Testis (tissue), 5 donors: ENCODE measurements around the gene ILKAP. TPM values are rescaled to one million over a fixed set of nuclear protein-coding genes. Genes with fewer than 3 reads are reported as not detected.

Experiments used
- DNase-seq: peaks from one replicate; pipeline ENCODE4 v3.0.0-alpha.2; 2019
- H3K27ac ChIP-seq, 2 donors: fragments of 200-600 bp; sonication (generic); one replicate each; pipeline ENCODE4 v1.5.1; 2019
- H3K27me3 ChIP-seq: fragments of 200-600 bp; sonication (generic); one replicate; pipeline ENCODE4 v1.5.1; 2019
- H3K36me3 ChIP-seq: fragments of 200-600 bp; sonication (generic); one replicate; pipeline ENCODE4 v1.5.1; 2017; ENCODE audit warnings: low read depth; ENCODE audit errors: missing control alignments
- H3K4me1 ChIP-seq: fragments of 200-600 bp; sonication (generic); one replicate; pipeline ENCODE4 v1.5.1; 2019
- H3K4me3 ChIP-seq, 2 donors: fragments of 200-600 bp; sonication (generic); one replicate each; pipeline ENCODE4 v1.5.1; 2017 to 2019
- H3K9me3 ChIP-seq: fragments of 200-600 bp; sonication (generic); one replicate; pipeline ENCODE4 v1.5.1; 2017
- CTCF ChIP-seq, 3 experiments: fragments of 450-650 bp in 2 of 3; fragments of 200-600 bp in 1 of 3; sonication (generic) in 1 of 3; IDR thresholded peaks; one replicate each; pipeline ENCODE4 v1.5.1; 2016 to 2019; ENCODE audit warnings: antibody characterized with exemption in 3 of 3, mild to moderate bottlenecking in 2 of 3, moderate library complexity in 1 of 3
- POLR2A ChIP-seq: fragments of 450-650 bp; IDR thresholded peaks from one replicate; pipeline ENCODE4 v1.6.1; 2017; ENCODE audit warnings: antibody characterized with exemption, mild to moderate bottlenecking, moderate library complexity
- WGBS, 2 donors: methylation state at CpG; one replicate each; pipeline ENCODE4 v1.1.5; 2018; 5-methylcytosine and 5-hydroxymethylcytosine counted together
- intact Hi-C: fragments of 100-400 bp; cut with DNase I; formaldehyde crosslinking; loops from one replicate; pipeline ENCODE4 v1.15.1; 2023; ENCODE audit warnings: low total_unique reads
- long read RNA-seq, 2 donors: transcript quantifications; one replicate each; lab custom pipeline, GENCODE V29; 2026
- polyA plus RNA-seq: library from polyadenylated mRNA; stranded (reverse); fragments of 350-450 nt; fragmentation: Illumina TruSeq; extraction: RNeasy Lipid Tissue Mini Kit (QIAGEN cat#74804); gene quantifications from one replicate; pipeline ENCODE4 v1.2.3, GENCODE V29; 2014; ENCODE audit warnings: low read depth, low replicate concordance; ENCODE audit not compliant: insufficient read depth
- total RNA-seq, 2 donors: library from RNA; depleted of rRNA; stranded (reverse); fragments of >200 nt; gene quantifications; one replicate each; pipeline ENCODE4 v1.2.3, GENCODE V29; 2016

Gene ILKAP
- 10 to 100 TPM; 59.8 to 65.3 TPM for total RNA-seq
- polyA plus RNA-seq: 44.8 TPM
- long read RNA-seq, donor 1, transcript ILKAP-201 (12 exons, 1,490 nt): major isoform, 16 of 20 reads
- long read RNA-seq, donor 1, partial matches to known transcripts: 0 of 20 reads
- long read RNA-seq, donor 1, other reads (novel, unspliced or antisense): 0 of 20 reads
- long read RNA-seq, donor 2, transcript ILKAP-201 (12 exons, 1,490 nt): major isoform, 5 of 5 reads
- long read RNA-seq, donor 2, partial matches to known transcripts: 0 of 5 reads
- long read RNA-seq, donor 2, other reads (novel, unspliced or antisense): 0 of 5 reads

GRCh38 chr2:238203094-238203972, at the start of gene ILKAP:
Gene ILKAP (minus strand): TSS chr2:238203695. CDS start chr2:238203553, 142 bp downstream.
- WGBS, 2 donors: 0% methylated on average over 37 of the region's 126 CpGs; no CpG with 5 or more reads in 1 of the 2 donors
- peaks cover 18% of the 10 kb centered on the region for H3K4me1 ChIP-seq
- intact Hi-C loops: no loop called here
- no peaks in the 10 kb centered on the region for H3K9me3 ChIP-seq
- H3K36me3 ChIP-seq: no peaks in the 10 kb centered on the region
- peak within 1 kb of the TSS in 1 of 2 donors; percentile 93 for H3K27ac ChIP-seq
- DNase-seq: peak; percentile 87
- H3K27me3 ChIP-seq: no peaks in the 10 kb centered on the region
- peak within 1 kb of the TSS; percentile 70 to 97 for H3K4me3 ChIP-seq
- TF ChIP-seq POLR2A (peak; percentile 11), CTCF (IDR thresholded peaks at IDR 0.05) (no peak)

GRCh38 chr2:238252766-238253630, 49.5 kb upstream of the ILKAP start:
- DNase-seq: no peak
- TF ChIP-seq POLR2A: no peak
- no peak for TF ChIP-seq CTCF (IDR thresholded peaks at IDR 0.05)
- Histone ChIP-seq H3K27ac (no peak overlapping the region), H3K9me3 (no peaks in the 10 kb centered on the region), H3K4me3 (no peak overlapping the region), H3K27me3 (no peaks in the 10 kb centered on the region), H3K4me1 (no peaks in the 10 kb centered on the region), H3K36me3 (peaks cover 3% of the 10 kb centered on the region)
- WGBS, 2 donors: 92 to 95% methylated on average over 32 to 35 of the region's 35 CpGs
- intact Hi-C loops: no loop called here

- H3K36me3 ChIP-seq: peaks cover 3% of the 10 kb centered on the region
- H3K4me3 ChIP-seq: no peak overlapping the region
- no peak overlapping the region for H3K27ac ChIP-seq
- WGBS, 2 donors: 91 to 97% methylated on average over 6 to 11 of the region's 11 CpGs
- no peaks in the 10 kb centered on the region for H3K9me3 ChIP-seq
- no peaks in the 10 kb centered on the region for H3K4me1 ChIP-seq
- intact Hi-C loops: no loop called here
- TF ChIP-seq POLR2A (no peak), CTCF (IDR thresholded peaks at IDR 0.05) (no peak)
- H3K27me3 ChIP-seq: no peaks in the 10 kb centered on the region
- DNase-seq: no peak
Observed at GRCh38 chr2:238251986-238252385, 48.5 kb upstream of the ILKAP start.

GRCh38 chr2:238251331-238251730, 47.8 kb upstream of the ILKAP start:
- 96 to 97% methylated on average over 11 to 12 of the region's 12 CpGs for WGBS, 2 donors
- Histone ChIP-seq H3K27ac (no peak overlapping the region), H3K27me3 (no peaks in the 10 kb centered on the region), H3K9me3 (no peaks in the 10 kb centered on the region), H3K4me3 (no peak overlapping the region), H3K36me3 (peaks cover 3% of the 10 kb centered on the region), H3K4me1 (no peaks in the 10 kb centered on the region)
- DNase-seq: no peak
- intact Hi-C loops: no loop called here
- TF ChIP-seq CTCF (IDR thresholded peaks at IDR 0.05) (no peak), POLR2A (no peak)
